Testis (tissue), 2 donors: ENCODE data around the gene C1RL.

ENCODE experiments used
- POLR2A ChIP-seq: fragments of 450-650 bp; IDR thresholded peaks from one replicate; pipeline ENCODE4 v1.6.1; 2017; ENCODE audit warnings: antibody characterized with exemption, mild to moderate bottlenecking, moderate library complexity
- TF ChIP-seq, protein P1 (sequence below), 3 experiments: fragments of 450-650 bp in 2 of 3; fragments of 200-600 bp in 1 of 3; sonication (generic) in 1 of 3; IDR thresholded peaks; one replicate each; pipeline ENCODE4 v1.5.1; 2016 to 2019; ENCODE audit warnings: antibody characterized with exemption in 3 of 3, mild to moderate bottlenecking in 2 of 3, moderate library complexity in 1 of 3

DNA sequence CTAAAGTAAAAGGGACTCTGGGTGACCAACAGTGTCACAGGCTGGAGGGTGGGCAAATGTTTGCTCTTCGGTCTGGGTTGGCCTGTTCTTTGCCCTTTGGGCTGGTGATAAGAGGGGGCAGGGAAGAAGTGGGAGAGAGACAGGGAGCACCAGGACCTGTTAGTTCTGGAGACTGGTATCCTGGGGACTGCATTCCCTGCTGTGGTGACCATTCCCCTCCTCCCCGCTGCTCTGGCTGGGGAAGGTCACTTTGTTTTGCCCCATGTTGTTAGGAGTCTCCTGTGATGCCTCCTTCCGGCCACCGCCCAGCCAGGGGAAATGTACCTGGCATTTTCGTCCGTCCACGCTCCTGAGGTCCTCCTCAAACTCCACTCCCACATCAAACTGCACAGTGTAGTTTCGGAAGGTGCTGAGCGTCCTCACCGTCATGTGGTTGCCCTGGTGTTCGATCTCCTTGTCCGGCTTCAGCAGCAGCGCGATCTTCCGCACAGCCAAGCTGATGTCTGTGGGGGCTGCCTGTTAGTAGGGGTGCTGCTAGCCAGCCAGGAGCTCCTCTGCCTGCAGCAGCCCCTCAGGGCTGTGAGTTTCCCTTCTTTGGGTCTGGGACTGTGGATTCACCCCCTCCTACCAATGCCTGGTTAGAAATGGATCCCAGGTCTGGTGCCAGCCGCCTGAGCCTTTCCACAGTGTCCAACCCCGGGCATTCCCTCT is 19.1 kb upstream of the C1RL start:
- TF ChIP-seq, protein P1, sequence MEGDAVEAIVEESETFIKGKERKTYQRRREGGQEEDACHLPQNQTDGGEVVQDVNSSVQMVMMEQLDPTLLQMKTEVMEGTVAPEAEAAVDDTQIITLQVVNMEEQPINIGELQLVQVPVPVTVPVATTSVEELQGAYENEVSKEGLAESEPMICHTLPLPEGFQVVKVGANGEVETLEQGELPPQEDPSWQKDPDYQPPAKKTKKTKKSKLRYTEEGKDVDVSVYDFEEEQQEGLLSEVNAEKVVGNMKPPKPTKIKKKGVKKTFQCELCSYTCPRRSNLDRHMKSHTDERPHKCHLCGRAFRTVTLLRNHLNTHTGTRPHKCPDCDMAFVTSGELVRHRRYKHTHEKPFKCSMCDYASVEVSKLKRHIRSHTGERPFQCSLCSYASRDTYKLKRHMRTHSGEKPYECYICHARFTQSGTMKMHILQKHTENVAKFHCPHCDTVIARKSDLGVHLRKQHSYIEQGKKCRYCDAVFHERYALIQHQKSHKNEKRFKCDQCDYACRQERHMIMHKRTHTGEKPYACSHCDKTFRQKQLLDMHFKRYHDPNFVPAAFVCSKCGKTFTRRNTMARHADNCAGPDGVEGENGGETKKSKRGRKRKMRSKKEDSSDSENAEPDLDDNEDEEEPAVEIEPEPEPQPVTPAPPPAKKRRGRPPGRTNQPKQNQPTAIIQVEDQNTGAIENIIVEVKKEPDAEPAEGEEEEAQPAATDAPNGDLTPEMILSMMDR (IDR thresholded peaks at IDR 0.05) = no peak
- no peak for TF ChIP-seq POLR2A
